GM12872 (cell line): Measurements from ENCODE around the gene HAND2.

ENCODE experiments used
- TF ChIP-seq, protein P1 (sequence below): IDR thresholded peaks from 3 replicates; pipeline ENCODE4 v1.5.1; 2011; ENCODE audit warnings: low read depth, mild to moderate bottlenecking, low read length, moderate library complexity; ENCODE audit not compliant: insufficient read depth

The HAND2 gene

DNA sequence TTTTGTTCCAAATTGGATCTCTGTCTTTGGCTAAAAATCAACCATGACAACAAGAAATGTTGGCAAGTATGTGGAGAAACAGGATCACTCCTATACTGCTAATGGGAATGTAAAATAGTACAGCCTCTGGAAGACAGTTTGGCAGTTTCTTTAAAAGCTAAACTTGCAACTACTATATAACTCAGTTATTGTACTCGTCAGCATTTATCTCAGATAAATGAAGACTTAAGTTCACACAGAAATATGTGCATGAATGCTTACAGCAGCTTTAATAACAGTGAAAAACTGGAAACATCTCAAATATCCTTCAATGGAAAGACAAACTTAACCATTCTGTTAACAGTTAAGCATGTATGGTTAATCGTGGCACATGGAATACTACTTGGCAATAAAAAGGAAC, 15.4 kb upstream of the HAND2 start:
- TF ChIP-seq, protein P1, sequence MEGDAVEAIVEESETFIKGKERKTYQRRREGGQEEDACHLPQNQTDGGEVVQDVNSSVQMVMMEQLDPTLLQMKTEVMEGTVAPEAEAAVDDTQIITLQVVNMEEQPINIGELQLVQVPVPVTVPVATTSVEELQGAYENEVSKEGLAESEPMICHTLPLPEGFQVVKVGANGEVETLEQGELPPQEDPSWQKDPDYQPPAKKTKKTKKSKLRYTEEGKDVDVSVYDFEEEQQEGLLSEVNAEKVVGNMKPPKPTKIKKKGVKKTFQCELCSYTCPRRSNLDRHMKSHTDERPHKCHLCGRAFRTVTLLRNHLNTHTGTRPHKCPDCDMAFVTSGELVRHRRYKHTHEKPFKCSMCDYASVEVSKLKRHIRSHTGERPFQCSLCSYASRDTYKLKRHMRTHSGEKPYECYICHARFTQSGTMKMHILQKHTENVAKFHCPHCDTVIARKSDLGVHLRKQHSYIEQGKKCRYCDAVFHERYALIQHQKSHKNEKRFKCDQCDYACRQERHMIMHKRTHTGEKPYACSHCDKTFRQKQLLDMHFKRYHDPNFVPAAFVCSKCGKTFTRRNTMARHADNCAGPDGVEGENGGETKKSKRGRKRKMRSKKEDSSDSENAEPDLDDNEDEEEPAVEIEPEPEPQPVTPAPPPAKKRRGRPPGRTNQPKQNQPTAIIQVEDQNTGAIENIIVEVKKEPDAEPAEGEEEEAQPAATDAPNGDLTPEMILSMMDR = no peak

DNA sequence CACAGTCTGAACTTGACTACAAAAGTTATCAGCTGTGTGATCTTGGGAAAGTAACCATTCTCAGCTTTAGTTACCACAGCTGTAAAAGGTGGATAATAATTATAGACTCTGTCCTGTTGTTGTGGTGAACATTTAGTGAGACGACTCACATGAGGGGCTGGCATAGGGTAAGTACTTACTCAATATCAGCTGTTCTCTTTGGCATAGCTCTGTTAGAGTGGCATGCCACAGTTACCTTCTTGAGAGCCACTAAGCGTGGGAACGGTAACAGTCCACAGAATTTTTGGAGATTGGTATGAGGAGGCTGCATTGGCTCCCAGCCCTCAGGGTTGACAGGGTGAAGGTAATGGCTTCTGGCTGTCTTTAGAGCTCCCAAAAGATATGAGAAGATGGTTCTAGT, 13.2 kb upstream of the HAND2 start:
- TF ChIP-seq, protein P1 = no peak

DNA sequence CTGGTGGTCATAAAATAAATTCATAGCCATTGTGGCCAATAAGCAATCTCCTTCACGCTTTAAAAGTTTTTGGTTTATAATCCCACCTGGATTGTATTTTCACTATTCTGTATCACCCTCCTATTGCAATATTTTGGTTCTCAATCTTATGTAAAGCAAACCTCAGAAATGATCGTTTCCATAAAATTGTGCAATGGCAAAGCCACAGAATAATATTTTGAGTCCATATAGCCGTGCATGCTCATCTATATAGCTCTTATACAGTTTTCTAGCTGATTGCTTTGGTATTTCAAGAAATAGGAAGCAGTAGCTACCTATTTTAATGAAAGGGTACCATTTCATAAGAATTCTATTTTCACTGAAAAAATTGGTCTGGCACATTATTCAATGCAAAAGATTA, 10.0 kb upstream of the HAND2 start:
- TF ChIP-seq, protein P1 = no peak

DNA sequence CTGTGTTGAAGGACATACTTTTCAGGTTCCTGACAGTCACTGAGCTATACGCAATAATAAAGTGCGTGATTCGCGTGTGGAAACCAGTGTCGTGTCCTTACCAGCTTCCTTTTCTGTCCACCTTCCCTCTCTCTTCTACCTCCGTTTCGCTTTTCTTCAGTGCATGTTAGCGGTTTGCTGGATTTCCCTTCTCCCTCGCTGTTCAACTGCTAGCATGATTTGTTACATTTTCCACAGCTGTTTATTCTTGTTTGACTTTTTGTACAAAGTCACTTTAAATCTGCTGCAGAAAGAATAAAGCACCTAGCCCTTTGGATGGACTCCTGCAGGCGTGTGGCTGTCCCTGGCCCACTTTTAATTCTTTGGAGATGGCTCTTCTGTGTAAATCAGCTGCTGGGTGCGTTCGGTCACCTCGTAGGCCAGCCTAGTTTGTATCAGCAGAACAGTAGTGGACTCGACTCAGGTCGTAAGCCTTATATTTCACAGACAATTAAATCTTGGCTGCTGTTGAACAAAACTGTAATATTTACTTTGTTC, 8.9 kb upstream of the HAND2 start:
- TF ChIP-seq, protein P1 = no peak

DNA sequence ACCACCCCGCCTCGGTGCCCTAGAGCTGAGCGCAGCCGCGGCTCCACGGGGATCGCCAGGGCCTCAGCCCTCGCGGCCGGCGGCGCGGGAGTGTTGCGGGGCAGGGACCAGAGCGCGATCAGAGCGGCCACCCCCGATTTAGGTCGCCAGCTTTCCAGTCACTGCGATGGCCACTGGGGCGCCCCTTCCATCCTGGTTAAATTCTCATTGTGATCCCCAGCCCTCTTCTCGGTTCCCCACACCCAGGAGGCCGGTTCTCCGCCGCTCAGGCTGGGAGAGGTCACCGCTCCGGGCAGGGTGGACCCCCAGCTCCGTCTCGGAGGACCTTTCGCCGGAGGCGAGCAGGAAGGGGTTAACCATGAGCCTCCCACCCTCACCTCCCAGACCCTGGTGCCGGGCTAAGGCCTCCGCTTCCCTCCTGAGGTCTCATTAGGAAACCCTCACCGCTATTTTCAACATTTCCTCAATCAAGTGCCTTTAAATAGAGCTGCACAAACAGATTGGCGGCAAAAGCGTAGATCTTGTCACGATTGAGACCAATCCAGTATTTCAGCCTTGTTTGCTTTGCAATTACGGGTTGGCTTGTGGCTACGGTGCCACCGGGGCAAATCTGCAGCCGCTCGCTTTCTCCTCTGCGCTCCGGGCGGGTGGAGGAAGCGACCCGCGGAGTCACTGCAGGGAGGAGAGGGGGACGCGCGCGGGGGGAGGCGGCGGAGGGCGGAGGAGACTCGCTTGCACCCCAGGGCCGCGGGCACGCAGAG, 8.3 kb upstream of the HAND2 start:
- TF ChIP-seq, protein P1 = no peak

DNA sequence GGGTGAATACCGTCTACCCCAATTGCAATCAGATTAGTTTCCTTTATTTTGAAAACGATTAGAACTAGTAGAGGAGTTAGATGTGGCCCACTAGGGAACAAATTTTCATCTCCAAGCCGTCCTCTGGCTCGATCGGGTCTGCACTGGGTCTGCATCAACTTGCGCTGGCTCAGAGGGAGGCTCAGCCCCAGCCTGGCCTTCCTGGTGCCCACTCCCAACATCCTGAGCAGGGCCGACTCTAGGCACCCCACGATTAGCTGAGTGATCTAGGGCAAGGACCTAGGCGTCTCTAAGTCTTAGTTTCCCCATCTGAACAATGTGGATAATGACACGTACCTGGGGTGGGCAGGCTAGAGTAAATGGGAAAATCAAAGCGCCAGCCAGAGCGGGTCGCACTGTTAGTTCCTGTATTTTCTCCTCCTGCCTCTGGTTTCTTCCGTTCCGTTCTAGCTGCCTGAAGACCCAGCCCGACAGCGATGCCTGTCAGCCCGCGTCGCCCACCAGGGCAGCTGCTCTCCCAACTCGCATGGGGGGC, 7.7 kb upstream of the HAND2 start:
- TF ChIP-seq, protein P1 = no peak

DNA sequence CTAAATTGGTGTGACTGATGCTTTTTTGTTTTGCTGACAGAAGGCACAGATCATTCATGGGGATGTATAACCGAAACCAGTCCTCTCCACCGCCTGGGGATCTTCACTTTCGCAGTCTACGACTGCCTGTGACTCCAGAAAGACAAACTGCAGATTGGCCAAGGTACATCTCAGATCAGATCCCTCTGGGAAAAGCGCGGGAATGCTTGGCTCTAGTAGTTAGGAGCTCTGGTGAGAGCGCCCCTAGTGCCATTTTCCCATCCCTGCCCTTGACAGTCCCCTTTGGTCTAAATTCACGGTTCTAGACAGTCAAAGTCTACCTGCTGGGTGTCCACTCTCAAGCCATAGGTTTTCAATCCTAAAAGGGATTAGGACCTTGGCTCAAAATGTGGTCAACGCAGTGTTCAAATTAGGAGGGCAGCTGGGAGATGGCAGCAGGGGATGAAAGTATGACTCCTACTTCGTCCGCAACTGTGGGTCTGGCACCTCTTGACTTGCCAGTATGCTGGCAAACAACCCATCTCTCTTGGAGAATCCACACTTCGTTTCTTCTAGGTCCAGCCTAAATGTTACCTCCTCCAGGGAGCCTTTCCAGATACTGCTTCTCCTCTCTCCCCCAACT, 6.9 kb upstream of the HAND2 start:
- TF ChIP-seq, protein P1 = peak; percentile 46; the same call in 2 of the 3 replicates
